GM19025 (cell line): ENCODE data around the gene PDE6C.
A peak's percentile ranks its signal among the peaks of the same experiment; 100 is the strongest.
"Not testable (repeated sequence)": the region's sequence is repeated elsewhere in the genome, so short reads cannot be mapped to it uniquely, and the experiment has no call there.

Source experiments
- ATAC-seq: cut with Tn5 transposase; IDR thresholded peaks from one replicate; pipeline ENCODE4 v1.9.1; 2021; ENCODE audit warnings: mild to moderate bottlenecking, low read depth, moderate library complexity; ENCODE audit not compliant: unreplicated experiment

Gene PDE6C

DNA sequence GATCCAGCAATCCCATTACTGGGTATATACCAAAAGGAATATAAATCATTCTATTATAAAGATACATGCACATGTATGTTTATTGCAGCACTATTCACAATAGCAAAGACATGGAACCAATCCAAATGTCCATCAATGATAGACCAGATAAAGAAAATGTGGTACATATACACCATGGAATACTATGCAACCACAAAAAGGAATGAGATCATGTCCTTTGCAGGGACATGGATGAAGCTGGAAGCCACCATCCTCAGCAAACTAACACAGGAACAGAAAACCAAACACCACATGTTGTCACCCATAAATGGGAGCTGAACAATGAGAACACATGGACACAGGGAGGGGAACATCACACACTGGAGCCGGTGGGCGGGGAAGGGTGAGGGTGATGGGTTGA, 84.2 kb downstream of the PDE6C start:
- not testable (repeated sequence) for ATAC-seq

- no peak for ATAC-seq
Measured at GRCh38 chr10:93697207-93697606, 84.9 kb downstream of the PDE6C start.

- peak; percentile 5 for ATAC-seq
Measured at GRCh38 chr10:93701866-93702209, 89.5 kb downstream of the PDE6C start.

GRCh38 chr10:93702210-93703001, 90.1 kb downstream of the PDE6C start, which contains the start of gene FRA10AC1:
FRA10AC1 (minus strand) TSS chr10:93702592; CDS start chr10:93700106, 2,486 bp downstream.
- ATAC-seq: peak; percentile 76

GRCh38 chr10:93703066-93703465, 90.7 kb downstream of the PDE6C start:
- ATAC-seq: no peak

- no peak for ATAC-seq
Measured at GRCh38 chr10:93703841-93704240, 91.5 kb downstream of the PDE6C start.

- no peak for ATAC-seq
Measured at GRCh38 chr10:93704451-93704850, 92.1 kb downstream of the PDE6C start.

DNA sequence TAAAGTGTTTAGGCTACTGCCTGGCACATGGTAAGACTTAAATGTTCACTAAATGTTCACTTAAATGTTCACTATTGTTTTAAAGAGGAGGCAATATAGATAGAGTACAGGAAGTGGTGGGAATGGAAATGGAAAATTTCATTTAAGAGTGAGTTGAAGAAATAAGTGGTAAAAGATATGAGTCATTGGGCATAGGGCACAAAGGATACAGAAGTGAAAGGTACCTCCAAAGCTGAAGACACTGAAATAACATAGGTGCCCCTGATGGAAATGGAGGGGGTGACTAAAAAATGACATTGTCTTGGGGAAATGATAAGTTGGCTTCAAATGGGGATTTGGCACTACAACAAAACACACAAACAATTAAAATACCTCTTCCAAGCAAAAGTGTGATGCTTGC, 95.3 kb downstream of the PDE6C start:
- no peak for ATAC-seq

DNA sequence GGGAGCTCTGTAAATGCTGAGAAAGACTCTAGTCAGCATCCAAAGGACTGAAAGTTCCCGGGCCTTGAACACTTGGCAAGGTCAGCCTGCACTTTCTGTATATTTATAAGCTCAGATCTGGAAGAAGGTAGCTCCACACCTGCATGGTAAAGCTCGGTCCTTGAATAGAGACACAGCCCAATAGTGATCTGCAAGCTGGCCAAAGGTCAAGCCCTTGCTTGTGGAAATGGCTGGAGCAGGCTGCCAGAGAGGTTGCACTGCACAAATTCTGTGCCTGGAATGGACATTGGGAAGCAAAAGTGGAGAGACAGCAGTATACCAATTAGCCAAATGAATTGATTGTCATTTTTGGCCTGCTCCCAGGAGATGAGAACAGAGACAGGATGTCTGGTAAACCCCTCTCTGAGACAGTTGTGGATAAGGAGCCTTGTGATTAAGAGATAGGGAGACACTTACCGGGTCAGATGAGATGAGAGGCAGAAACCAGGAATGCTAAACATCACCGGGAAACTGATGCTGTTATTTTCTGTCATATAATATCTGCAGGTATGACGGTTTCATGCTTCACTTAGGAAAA, 98.1 kb downstream of the PDE6C start:
- ATAC-seq: no peak

- ATAC-seq: no peak
Measured at GRCh38 chr10:93711891-93712290, 99.6 kb downstream of the PDE6C start.

DNA sequence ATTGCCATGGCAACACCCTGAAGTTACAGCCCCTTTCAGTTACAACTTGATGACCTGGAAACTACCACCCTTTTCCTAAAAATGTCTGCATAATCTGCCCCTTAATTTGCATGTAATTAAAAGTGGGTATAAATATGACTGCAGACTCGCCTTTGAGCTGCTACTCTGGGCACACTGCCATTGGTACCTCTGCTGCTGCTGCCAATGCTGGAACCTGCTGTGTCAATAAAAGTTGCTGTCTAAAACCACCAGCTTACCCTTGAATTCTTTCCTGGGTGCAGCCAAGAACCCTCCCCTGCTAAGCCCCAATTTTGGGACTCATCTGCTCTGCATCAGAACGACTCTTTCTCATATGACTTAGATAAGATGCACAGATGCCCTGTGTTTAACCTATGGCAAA, 100.3 kb downstream of the PDE6C start:
- ATAC-seq: no peak

DNA sequence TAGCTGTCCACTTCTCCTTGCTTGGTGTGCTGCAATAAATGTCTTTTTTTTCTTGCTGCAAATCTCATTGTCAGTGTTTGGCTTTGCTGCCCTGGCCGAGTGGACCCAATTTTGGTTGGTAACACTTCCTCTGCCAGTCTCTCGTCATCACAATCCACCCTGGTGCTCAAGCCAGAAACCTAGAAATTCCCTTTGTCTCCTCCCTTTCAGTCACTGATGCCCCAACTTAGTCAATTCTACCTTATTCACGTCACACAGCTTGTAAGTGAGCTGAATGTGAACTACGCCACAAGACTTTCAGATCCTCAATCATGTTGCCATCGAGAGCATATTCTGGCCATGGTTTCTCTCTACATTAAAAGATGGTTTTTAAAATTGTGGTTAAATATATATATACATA, 103.0 kb downstream of the PDE6C start:
- ATAC-seq: peak; percentile 79
